Upper lobe of left lung (tissue), 4 donors: ENCODE measurements around the gene RGS7.
"Not testable (repeated sequence)": the region's sequence is repeated elsewhere in the genome, so short reads cannot be mapped to it uniquely, and the experiment has no call there.

Experiments
- CTCF ChIP-seq, 6 experiments: fragments of 450-650 bp in 4 of 6; fragments of 200-600 bp in 2 of 6; sonication (generic) in 2 of 6; IDR thresholded peaks; one replicate each; pipeline ENCODE4 v1.5.1; 2016 to 2019; ENCODE audit warnings: antibody characterized with exemption in 6 of 6
- POLR2A ChIP-seq, 4 donors: fragments of 450-650 bp; IDR thresholded peaks; one replicate each; pipeline ENCODE4 v1.5.1; 2016 to 2017; ENCODE audit warnings: antibody characterized with exemption in 4 of 4, mild to moderate bottlenecking in 2 of 4

- TF ChIP-seq POLR2A, CTCF (IDR thresholded peaks at IDR 0.05): not testable (repeated sequence)
Observed at GRCh38 chr1:241291548-241291947, 65.5 kb downstream of the RGS7 start.
